ENCODE results near the gene ZC3H7A. TPM values are rescaled to one million over a fixed set of nuclear protein-coding genes. Genes with fewer than 3 reads are reported as not detected.

Gene ZC3H7A
- total RNA-seq, 1 donor from 2014 or later = 79.6 TPM

DNA sequence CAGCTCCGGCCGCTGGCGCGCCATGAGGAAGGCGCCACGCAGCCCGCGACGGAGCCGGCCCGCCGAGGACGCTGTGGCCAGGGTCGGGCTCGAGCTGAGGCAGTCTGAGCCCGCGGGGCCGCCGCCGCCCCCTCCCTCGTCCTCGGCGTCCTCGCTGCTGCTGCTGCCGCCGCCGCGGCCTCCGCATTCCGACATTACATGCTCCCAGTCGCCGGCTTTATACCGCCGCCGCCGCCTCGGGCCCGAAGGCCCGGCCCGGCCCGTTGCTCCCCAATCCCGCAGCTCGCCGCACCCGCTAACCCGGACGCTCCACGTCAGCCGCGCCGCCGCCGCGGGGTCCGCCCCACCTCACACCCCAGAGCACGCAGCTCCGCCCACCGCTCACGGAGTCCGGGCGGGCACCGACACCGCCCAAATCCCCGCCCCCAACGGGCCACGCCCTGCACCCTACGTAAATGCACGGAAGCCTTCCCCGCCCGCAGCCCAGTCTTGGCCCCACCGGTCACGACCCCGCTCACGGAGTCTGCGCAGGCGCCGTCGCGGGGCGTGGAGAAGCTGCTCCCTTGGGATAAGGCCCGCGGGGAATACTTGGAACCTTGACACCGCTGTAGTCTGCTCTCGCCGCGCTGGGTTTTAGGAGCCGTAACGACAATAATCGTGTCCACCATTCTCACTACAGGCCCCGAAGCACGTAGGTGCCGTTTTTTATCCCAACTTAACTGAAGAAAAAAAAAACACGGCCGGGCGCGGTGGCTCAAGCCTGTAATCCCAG is 54.3 kb downstream of the ZC3H7A start, which contains the start of gene TXNDC11:
Gene TXNDC11 (minus strand): TSS at position 322 of the 772 bp plus-strand sequence. CDS start 127 bp downstream, at position 195.
- TF ChIP-seq, protein P1, sequence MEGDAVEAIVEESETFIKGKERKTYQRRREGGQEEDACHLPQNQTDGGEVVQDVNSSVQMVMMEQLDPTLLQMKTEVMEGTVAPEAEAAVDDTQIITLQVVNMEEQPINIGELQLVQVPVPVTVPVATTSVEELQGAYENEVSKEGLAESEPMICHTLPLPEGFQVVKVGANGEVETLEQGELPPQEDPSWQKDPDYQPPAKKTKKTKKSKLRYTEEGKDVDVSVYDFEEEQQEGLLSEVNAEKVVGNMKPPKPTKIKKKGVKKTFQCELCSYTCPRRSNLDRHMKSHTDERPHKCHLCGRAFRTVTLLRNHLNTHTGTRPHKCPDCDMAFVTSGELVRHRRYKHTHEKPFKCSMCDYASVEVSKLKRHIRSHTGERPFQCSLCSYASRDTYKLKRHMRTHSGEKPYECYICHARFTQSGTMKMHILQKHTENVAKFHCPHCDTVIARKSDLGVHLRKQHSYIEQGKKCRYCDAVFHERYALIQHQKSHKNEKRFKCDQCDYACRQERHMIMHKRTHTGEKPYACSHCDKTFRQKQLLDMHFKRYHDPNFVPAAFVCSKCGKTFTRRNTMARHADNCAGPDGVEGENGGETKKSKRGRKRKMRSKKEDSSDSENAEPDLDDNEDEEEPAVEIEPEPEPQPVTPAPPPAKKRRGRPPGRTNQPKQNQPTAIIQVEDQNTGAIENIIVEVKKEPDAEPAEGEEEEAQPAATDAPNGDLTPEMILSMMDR (IDR thresholded peaks at IDR 0.05) = no peak
- H3K27ac Mint-ChIP-seq (ENCODE audit: unreplicated experiment) = peak within 1 kb of the TSS; percentile 97
- H3K4me3 Mint-ChIP-seq (ENCODE audit: unreplicated experiment) = peak within 1 kb of the TSS; percentile 95
- DNase-seq (ENCODE audit: extremely low spot score, unreplicated experiment) = peak; percentile 99
- no peaks in the 10 kb centered on the region for H3K9me3 Mint-ChIP-seq (ENCODE audit: unreplicated experiment)
- H3K4me1 Mint-ChIP-seq (ENCODE audit: unreplicated experiment) = peaks cover 50% of the 10 kb centered on the region
- H3K36me3 Mint-ChIP-seq (ENCODE audit: unreplicated experiment) = peaks cover under 1% of the 10 kb centered on the region
- no peaks in the 10 kb centered on the region for H3K27me3 Mint-ChIP-seq (ENCODE audit: unreplicated experiment)

DNA sequence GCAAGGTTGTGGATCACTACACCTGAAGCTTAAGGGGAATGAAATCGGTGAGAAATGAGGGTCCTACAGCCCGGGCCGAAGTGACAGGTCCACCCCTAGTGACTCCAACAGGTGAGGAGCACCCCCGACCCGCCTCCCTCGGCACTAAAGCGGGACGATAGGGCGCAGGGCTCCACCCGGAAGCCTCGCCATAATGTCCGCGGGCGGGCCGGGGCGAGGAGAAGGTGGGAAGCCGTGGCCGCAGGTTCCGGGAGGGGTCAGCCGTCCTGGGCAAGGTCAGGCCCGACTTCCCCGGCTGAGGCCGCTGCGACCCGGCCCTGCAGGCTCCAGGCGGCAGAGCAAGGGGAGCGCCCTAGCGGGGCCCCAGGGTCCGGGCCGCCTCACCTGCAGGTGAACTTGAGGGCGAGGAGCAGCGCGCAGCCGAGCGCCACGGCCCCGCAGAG is 54.9 kb downstream of the ZC3H7A start:
- TF ChIP-seq, protein P1 (IDR thresholded peaks at IDR 0.05) = no peak
- no peaks in the 10 kb centered on the region for H3K27me3 Mint-ChIP-seq (ENCODE audit: unreplicated experiment)
- H3K4me3 Mint-ChIP-seq (ENCODE audit: unreplicated experiment) = peak overlapping the region; percentile 95
- H3K4me1 Mint-ChIP-seq (ENCODE audit: unreplicated experiment) = peaks cover 55% of the 10 kb centered on the region
- DNase-seq (ENCODE audit: extremely low spot score, unreplicated experiment) = no peak
- peak overlapping the region; percentile 91 for H3K27ac Mint-ChIP-seq (ENCODE audit: unreplicated experiment)
- no peaks in the 10 kb centered on the region for H3K36me3 Mint-ChIP-seq (ENCODE audit: unreplicated experiment)
- H3K9me3 Mint-ChIP-seq (ENCODE audit: unreplicated experiment) = no peaks in the 10 kb centered on the region

DNA sequence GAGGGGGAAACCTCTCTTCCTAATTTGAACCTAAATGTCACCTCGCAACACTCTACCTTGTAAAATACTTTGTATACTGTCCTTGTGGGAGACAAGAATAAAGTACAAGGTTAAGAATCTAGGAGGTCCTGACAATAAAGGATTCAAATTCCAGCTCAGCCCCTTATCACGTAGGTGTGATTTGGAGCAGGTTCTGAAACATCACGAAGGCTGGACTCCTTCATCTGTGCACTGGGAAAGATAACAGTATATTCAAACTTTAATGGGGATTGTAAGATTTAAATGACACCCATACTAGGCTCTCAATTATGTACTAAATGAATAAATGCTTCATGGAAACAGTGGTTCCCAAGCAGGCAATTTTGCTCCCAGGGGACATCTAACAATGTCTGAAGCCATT is 56.5 kb downstream of the ZC3H7A start:
- Mint-ChIP-seq H3K27me3 (ENCODE audit: unreplicated experiment) (no peaks in the 10 kb centered on the region), H3K36me3 (ENCODE audit: unreplicated experiment) (peaks cover 8% of the 10 kb centered on the region), H3K4me3 (ENCODE audit: unreplicated experiment) (peak overlapping the region; percentile 95), H3K27ac (ENCODE audit: unreplicated experiment) (peak overlapping the region; percentile 23), H3K9me3 (ENCODE audit: unreplicated experiment) (no peaks in the 10 kb centered on the region), H3K4me1 (ENCODE audit: unreplicated experiment) (peaks cover 58% of the 10 kb centered on the region)
- TF ChIP-seq, protein P1 (IDR thresholded peaks at IDR 0.05) = no peak
- no peak for DNase-seq (ENCODE audit: extremely low spot score, unreplicated experiment)

- Mint-ChIP-seq H3K27ac (ENCODE audit: unreplicated experiment) (peak overlapping the region; percentile 1), H3K27me3 (ENCODE audit: unreplicated experiment) (no peaks in the 10 kb centered on the region), H3K4me1 (ENCODE audit: unreplicated experiment) (peaks cover 53% of the 10 kb centered on the region), H3K4me3 (ENCODE audit: unreplicated experiment) (no peak overlapping the region), H3K36me3 (ENCODE audit: unreplicated experiment) (peaks cover 17% of the 10 kb centered on the region), H3K9me3 (ENCODE audit: unreplicated experiment) (no peaks in the 10 kb centered on the region)
- TF ChIP-seq, protein P1 (IDR thresholded peaks at IDR 0.05) = no peak
- no peak for DNase-seq (ENCODE audit: extremely low spot score, unreplicated experiment)
Observed at GRCh38 chr16:11738742-11739544, 58.1 kb downstream of the ZC3H7A start.

- Mint-ChIP-seq H3K27me3 (ENCODE audit: unreplicated experiment) (no peaks in the 10 kb centered on the region), H3K36me3 (ENCODE audit: unreplicated experiment) (peaks cover 21% of the 10 kb centered on the region), H3K27ac (ENCODE audit: unreplicated experiment) (no peak overlapping the region), H3K9me3 (ENCODE audit: unreplicated experiment) (no peaks in the 10 kb centered on the region), H3K4me1 (ENCODE audit: unreplicated experiment) (peaks cover 43% of the 10 kb centered on the region), H3K4me3 (ENCODE audit: unreplicated experiment) (no peak overlapping the region)
- no peak for DNase-seq (ENCODE audit: extremely low spot score, unreplicated experiment)
- TF ChIP-seq, protein P1 (IDR thresholded peaks at IDR 0.05) = no peak
Observed at GRCh38 chr16:11737713-11738112, 59.3 kb downstream of the ZC3H7A start.

All from osteocyte (in vitro differentiated cells).